HG02678 (cell line): Measurements from ENCODE around the gene RMND1.
A peak's percentile ranks its signal among the peaks of the same experiment; 100 is the strongest.

ENCODE experiments used
- ATAC-seq: cut with Tn5 transposase; IDR thresholded peaks from one replicate; pipeline ENCODE4 v1.9.1; 2021; ENCODE audit warnings: mild to moderate bottlenecking, moderate library complexity; ENCODE audit not compliant: unreplicated experiment

RMND1 gene

DNA sequence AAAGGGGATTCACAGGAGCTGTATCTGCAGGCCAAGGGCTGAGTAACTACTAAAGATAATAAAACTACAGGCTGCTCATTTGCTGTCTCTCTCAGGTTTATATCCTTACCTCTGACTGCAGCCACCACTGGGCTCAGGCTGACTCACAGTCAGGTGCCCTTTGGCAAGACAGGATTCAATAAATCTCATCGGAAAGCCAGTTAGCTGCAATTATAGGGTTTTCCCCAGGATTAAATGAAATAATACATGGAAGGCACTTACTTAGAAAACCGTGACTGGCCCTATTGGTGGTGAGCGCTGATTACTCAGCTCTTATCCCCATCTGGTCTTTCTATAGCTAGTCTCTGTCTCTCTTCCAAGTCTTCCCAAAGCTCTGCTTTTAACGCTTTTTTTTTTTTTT lies 26.4 kb downstream of the RMND1 start:
- ATAC-seq, result no peak

DNA sequence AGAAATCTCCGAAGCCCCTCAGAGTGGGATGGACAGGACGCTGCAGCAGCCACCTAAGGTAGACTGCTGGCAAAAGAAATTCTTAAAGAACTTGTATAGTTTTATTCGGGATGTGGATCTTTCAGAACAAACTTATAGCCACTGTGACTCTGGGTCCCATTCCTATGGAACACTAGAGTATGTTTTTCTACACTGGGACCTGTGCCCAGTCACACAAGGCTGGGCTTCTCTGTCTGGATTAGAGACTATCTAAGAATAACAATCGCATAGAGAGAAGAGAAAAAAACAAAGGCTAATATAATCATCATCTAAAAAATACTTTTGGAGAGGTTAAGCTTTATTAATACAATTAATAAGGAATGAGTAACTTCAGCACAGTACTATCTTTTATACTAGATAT lies 28.9 kb downstream of the RMND1 start:
- ATAC-seq, result no peak

DNA sequence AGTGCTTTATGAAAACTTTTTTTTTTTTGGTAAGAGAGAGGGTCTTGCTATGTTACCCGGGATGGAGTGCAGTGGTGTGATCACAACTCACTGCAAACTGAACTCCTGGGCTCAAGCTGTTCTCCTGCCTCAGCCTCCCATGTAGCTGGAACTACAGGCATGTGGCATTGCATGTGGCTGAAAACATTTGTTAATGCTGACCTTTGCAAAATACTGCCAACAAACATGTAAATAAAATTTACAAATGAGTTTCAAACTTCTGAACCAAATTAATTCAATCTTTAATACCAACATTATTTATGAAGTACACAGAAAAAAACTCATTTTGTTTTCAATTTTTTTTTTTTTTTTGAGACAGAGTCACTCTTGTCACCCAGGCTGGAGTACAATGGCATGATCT lies 34.4 kb downstream of the RMND1 start:
- no peak for ATAC-seq

DNA sequence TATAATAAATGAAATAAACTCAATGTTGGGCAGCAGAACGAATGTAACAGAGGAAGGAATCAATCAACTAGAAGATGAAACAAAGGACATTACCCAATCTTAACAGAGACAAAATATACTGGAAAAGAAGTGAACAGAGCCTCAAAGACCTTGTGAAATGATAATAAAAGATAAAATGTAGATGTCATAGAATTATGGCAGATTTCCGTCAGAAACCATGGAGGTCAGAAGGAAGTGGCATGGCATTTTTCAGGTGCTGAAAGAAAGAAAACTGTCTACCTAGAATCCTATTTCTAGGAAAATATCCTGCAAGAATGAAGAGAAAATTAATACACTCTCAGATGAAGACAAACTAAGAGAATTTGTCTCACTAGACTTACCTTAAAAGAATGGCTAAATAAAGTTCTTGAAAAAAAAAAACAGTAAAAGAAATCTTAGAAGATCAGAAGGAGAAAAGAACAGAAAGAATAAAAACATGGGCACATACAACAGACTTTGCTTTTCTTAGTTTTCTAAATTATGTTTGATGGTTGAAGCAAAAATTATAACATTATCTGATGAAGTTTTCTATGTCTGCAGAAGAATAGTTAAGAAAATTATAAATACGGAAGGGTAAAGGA lies 37.2 kb downstream of the RMND1 start:
- ATAC-seq, result no peak

DNA sequence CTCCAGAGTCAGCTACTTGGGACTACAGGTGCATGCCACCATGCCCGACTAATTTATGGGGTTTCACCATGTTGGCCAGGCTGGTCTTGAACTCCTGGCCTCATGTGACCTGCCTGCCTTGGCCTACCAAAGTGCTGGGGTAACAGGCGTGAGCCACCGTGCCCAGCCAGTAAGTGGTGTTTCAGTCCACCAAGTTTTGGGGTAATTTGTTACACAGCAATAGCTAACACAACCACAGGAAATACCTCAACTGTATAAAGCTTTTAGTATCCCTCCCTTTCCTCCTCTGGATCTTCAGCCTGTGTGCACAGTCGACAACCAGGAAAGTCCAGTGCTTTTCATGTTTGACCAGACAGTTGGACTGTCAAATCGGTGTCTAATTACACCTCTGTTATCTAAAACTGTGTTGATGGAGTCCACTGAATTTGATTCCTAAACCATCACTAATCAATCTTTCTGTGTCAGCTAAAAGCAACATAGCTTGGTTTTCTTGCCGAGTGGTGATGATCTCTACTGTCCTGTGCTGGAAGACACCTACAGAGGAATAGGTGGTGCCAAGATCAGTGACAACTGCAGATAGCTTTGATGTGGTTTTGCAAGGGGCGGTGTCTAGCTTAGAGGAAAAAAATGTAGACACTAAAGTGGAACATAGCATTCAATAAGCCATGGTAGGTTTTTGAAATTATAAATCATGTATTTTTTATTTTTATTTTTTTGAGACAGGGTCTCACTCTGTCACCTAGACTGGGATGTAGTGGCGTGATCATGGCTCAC lies 38.4 kb downstream of the RMND1 start:
- no peak for ATAC-seq

DNA sequence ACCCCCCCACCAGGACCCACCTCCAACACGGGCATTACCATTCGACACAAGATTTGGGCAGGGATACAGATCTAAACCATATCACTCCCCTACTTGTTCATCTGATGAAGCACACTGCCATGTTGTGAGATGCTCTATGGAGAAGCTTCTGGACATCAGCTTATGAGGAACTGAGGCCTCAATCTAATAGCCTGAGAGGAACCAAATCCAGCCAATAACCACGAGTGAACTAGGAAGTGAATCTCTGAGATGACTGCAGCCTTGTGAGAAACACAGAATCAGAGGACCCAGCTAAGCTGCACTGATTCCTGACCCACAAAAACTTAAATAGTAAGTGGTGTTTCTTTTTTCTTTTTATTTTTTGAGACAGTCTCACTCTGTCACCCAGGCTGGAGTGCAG lies 39.0 kb downstream of the RMND1 start:
- no peak for ATAC-seq

DNA sequence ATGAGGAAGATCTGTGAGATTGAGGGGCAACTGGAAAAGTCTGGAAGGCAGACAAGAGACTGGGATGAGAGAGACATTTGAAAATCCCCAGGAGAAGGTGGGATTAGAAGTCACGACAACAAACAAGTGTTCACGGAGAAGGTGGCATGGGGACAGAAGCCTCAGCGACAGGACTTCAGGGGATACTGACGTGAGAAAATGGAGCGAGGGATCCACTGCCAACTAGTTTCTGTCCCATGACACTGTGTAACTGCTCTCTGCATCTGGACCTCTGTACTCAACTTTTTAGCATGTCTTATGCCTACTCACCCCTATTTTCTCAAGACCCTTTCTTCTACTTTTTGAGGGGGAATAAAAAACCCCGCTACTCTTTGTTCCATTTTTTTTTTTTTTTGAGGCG lies 42.2 kb downstream of the RMND1 start:
- ATAC-seq, result no peak

DNA sequence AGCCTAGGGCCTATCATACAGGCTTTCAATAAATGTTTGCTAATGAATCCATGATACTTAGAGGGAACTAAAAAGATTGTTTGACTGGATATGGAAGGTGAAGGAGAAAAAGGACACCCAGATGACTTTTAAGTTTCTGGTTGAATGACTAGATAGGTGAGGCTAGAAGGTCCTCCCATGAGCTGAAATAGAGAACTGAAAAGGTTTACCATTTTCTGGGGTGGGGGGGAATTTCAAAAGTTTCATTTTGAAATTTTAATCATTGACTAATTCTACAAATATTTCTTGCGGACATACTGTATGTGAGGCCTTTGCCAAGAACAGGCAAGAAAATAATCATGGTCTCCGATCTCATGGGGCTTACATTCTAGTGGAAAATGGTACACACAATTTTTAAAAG lies 42.7 kb downstream of the RMND1 start:
- peak; percentile 79 for ATAC-seq

DNA sequence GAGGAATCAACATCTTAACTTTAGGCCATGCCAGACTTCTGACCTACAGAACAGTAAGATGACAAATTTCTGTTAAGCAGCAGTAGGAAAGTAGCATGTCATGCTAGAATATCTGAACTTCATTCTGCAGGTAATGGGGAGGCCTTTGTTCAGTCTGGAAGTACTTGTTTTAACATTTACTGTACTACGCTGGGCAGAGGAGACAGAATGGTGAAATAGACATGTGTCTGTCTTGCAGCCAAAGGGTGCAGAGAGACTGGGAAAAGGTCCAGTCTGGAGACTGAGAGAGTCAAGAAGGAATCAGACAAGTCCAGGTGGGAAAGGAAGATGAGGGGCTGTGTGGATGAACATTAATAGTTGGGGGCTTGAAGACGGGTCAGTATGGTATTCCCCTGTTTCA lies 43.1 kb downstream of the RMND1 start:
- ATAC-seq, result no peak

DNA sequence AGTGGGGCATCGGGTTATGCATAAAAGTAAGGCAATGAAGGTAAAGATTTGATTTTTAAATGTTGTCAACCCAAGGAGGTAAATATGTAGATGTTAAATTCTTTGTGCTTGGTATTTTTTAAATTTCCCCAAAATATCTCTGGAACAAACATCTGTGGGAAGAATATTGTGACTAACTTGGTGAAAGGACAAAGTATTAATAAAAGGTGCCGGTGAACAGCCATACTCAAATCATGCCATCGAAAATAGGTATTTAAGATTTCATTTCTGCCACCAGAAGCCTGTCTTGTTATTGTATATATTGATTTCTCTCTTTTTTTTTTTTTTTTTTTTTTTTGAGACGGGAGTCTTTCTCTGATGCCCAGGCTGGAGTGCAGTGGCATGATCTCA lies 48.0 kb downstream of the RMND1 start:
- ATAC-seq, result no peak

DNA sequence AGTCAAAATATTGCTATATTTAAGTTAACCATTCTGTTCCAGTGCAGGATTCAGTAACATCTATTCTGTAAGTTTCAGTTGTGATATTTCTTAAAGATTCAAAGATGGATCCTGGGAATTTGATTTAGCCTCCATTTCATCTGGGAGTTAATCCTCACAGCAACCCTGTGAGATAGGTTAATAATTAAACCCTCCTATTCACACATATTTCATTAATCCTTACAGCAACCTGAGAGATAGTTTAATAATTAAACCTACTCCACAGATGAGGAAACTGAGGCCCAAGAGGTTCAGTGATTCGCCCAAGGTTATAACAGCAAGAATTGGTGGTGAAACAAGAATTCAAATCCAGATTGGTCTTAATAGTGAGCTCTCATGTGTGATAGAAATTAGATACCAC lies 49.7 kb downstream of the RMND1 start:
- ATAC-seq, result no peak

DNA sequence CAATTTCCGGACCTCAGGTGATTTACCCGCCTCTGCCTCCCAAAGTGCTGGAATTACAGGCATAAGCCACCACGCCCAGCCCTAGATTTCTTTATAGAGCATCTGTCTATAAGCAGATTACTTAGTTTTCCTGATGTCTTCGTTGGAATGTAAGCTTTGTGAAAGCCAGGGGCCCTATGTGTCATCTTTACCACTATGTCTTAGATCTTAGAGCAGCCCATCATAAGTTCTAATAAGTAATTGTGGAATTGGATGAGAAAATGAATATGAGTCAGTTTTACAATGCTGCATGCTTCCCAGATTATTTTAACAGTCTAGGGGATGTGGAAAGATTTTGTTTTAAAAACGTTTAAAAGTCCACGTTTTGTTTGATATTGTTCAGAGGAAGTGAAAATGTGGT lies 51.5 kb downstream of the RMND1 start:
- ATAC-seq, result no peak

DNA sequence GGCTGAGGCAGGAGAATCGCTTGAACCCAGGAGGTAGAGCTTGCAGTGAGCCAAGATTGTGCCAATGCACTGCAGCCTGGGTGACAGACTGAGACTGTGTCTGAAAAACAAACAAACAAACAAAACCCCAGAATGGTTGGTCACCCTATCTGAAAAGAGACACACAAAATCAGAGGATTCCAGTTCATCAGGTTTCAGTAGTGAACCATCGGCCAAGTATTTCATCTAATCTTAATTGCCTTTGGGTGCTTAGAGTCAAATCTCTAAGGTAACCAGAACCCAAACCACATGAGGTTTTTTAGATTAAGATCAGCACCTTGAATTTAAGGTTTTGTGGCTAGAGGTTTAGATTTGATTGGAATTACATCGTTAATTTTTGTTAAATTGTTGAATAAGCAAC lies 52.2 kb downstream of the RMND1 start:
- no peak for ATAC-seq

DNA sequence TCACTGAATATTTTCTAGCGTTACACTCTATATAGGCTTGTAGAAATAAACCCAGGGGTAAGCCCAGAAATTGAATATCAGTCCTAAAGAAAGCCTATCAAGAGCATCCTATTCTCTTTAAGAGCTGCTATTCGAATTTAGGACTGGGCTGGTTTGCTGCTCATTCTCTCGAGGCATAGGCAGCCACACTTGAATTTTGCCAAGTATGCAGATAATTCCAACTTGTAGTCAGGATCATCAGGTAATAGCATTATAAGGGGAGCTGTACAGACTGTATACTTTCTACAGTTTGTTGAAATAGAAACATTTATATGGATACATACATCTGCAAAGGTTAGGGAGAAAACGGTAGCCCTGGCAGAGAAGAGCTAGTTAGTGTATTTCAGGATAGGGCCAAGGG lies 58.5 kb downstream of the RMND1 start:
- ATAC-seq, result no peak

DNA sequence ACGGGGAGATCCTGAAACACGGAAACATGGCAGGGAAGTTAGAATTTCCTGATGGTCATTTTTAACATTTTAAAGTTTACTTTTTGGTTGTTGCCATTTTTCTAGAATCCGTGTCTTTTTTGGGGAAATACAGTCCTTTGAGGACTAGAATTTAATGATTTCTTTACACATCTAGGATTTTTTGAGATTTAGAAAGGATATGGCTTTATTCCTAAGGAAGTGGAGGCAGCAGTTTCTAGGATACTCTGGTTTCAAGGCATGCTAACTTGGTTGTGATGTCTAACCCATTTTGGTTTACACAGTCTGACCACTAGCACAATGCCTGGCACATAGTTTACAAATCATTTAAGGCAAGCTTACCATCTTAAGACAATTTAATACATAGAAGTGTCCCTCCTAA lies 59.5 kb downstream of the RMND1 start:
- no peak for ATAC-seq

DNA sequence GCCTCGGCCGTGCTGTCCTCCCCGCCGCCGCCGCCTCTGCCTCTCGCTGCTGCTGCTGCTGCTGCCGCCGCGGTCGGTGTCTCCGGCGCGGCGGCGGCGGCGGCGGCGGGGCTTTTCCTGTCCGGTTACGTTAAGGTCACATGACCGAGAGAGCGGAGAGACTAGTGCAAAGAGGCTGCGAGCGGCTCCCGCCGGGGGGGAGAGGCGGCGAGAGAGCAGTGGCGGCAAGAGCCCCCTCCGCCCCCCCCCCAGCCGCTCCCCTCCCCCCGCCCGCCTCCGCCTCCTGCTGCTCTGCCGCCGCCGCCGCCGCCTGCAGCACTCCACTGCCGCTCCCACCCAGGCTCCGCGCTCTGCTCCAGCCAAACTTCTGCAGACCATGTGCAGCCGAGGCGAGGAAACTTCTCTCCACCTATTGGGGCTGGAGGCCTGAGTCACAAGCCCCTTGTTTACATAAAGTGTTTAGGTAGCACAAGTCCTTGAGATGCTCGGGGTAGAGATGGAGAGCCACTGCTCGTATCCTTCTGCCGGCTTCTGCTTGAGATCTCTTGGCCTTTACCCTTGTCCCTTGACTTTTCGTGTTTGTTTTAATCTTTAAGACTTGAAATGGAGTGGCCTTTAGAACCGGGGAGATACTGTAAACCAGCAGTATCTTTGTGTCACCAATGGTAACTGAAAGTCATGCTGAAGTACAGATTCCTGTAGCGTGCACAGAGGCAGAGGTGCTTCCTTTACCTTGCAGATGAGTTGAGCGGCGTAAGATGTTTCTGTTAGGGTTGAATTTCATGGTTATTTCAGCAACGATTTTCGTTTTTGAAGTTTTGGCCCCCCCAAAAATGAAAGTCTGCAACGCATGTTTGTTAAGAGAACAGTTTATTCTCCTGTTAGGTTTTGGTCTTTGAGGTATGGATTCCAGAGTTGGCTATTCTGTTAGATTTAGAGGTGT lies 60.2 kb downstream of the RMND1 start, which contains the start of gene ZBTB2:
TSS of gene ZBTB2 (minus strand) at position 89 of the 943 bp plus-strand sequence. CDS start 17,922 bp downstream, outside the sequence.
- peak; percentile 12 for ATAC-seq

DNA sequence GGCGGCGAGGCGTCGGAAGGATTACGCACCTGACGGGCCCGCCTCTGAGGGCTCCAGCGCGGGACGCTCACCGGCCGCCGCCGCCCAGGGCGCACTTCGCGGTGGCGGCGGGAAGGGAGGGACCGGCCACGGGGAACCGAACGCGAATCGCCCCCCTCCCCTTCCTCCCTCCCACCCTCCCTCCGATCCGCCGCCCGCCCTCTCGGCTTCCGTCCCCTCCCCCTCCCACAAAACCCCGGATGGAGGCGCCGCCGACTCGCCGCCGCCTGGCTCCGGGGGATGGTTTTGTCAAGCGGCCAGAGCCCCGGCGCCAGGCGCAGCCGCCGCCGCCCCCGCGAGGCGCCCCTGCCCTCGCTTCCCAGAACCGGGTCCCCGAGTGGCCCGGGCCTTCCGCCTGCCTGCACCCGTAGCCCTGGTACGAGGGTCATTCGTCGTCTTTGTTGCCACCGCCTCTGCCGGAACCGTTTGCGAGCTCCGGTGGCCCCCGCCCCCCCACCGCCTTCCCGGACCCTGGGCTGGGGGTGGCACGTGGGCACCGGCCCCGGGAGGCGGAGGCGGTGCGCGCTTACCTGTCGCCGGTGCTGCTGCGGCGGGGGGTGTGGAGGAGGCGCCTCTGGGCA lies 61.0 kb downstream of the RMND1 start:
- ATAC-seq, result peak; percentile 3

DNA sequence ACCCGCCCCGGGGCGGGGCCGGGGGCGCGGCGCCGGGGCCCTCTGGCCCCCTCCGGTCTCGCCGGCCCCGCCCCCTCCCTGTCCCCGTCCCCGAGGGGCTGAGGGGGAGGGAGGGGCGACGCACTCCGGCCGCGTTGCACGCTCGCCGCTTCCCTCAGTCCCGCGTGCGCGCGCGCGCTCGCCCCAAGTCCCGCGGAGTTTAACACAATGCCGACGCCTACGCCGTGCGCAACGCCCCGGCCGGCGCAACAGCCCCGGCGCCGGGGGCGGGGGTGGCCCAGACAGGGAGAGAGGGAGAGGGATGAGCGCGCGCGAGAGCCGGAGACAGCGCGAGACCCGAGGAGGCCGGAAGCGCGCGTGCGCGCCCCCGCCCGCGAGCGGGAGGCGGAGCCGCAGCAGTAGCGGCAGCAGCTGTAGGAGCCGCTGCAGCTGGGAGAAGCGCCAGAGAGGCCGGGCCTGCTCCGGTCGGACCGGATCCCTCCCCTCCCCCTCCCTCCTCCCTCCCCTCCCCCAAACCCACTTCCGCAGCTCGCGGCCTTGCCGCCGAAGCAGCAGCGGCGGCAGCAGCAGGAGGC lies 61.6 kb downstream of the RMND1 start:
- ATAC-seq, result peak; percentile 77

DNA sequence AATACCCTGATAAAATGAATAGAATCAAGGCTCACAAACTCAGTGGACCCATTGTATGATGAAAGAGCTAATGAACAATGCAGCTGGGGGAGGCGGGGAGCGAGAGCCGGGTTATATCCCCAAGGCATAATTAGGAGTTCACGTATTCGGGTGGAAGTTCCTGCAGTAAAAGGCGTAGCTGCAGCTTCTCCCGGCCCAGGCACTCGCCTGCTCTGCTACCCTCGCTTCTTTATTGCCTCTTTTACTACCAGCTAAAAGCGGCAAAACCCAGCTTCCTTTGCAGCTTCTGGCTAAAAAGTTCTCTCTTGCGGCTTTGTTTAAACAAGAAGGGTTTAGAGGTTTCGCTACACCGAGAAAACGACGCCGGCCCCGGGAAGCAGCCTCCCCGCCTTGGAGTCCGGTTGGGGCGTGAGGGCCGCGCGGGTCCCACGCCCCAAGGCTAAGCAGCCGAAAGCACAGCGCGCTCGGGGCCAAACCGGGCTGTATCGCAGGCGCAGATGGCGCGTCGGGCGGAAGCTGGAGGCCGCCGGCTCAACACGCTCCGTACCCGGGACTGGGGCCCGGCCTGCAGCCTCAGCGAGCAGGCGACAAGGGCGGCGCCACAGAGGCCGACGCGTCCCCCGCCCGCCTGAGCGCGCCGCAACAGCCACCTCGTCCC lies 62.2 kb downstream of the RMND1 start:
- peak; percentile 64 for ATAC-seq

DNA sequence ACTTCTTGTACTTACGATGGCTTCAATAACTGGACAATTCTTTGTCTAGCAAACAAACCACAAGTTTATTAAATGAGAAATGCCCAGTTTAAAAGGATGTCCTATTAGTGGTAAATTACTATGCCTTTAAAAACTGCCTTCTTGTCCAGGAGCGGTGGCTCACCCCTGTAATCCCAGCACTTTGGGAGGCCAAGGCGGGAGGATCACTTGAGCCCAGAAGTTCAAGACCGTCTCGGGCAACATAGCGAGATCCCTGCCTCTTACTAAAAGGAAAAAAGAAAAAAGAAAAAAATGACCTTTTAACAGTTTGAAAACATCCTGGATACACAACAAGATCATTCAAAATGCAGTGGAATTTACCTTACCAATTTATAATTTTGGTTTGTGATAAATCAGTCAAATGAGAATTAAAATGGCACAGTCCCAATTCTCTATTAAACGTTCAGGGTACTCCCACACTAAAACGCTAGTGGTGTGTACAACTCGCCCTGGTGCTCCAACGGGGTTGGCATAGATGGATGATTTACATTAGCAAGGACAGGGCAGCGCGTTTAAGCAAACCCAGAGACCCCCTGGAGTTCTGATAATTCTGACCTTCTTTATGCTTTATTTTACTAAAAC lies 62.8 kb downstream of the RMND1 start:
- ATAC-seq, result no peak
